HS-27A (cell line): ENCODE measurements around the gene PKP3.

ENCODE experiments used
- DNase-seq: peaks from one replicate; pipeline ENCODE4 v3.0.0-alpha.2; 2012; ENCODE audit warnings: low read depth, missing footprints

The PKP3 gene

DNA sequence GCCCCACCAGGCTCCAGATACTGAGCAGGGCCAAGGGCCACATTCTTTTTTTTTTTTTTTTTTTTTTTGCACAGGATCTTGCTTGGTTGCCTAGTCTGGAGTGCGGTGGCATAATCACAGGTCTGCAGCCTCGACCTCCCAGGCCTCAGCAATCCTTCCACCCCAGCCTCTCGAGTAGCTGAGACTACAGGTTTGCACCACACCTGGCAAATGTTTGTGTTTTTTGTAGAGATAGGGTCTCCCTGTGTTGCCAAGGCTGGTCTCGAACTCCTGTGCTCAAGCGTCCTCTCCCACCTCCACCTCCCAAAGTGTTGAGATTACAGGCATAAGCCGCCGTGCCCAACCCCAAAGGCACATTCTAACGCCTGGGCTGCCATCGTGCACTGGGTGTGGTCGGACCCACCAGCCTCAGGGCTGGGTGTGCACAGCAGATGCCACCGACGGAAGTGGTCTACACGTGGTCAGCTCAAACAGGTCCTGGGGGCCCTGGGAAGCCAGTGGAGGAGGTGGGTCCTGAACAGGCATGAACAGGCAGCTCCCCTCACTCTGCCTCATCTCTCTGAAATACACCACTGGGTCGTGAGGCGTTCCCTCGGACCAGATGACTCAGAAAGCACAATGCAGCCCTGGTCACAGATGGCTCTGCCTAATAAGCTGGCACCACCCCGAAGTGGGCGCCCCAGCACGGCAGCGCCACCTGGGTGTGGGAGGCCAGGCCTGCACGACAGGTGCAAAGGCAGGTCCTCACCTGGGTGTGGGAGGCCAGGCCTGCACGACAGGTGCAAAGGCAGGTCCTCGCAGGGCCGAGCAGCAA, 29.9 kb upstream of the PKP3 start:
- DNase-seq = no peak

DNA sequence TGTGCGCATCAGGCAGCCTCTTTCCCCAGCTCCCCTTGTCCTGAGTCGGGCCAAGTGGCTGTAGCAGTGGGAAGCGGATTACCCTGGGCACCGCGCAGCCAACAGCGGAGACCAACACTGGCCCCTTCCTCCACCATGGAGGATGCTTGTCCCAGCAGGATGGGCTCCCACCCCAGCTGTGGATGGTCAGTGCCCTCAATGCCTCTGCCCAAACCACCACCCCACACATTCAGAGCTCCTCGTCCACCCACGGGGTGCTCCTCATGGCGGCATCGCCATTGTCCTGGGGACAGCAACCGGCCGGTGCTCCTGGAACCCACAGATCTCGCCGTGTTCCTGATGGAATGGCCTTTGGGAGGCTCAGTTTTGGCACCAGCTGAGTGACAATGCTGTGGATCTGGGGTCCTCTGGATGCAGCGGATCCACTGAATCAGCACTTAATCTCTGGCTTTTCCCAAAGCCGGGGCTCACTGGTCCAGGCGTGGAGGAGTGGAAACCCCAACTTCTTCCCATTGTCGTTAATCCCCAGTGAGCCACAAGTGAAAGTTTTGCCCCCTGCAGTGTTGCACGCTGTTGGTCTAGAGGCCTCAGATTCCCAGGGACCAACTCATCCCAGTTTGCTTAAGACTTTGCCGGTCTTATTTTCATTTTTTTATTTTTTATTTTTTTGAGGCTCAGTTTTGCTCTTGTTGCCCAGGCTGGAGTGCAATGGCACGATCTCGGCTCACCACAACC, 28.9 kb upstream of the PKP3 start:
- no peak for DNase-seq

DNA sequence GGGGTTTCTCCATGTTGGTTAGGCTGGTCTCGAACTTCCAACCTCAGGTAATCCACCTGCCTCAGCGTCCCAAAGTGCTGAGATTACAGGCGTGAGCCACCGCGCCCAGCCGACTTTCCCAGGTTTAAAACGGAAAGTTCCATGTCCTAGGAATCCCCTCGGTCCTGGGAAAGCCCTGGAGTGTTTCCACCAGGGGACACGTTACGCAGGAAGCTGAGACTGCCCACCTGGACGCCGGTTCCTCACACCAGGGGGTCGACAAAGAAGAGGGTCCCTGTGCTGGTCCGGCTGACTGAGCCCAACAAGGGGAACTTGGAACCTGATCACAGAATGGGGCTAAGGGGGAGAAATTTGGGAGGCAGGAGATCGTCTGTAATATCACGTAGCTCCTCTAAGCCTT, 28.2 kb upstream of the PKP3 start:
- DNase-seq = no peak

DNA sequence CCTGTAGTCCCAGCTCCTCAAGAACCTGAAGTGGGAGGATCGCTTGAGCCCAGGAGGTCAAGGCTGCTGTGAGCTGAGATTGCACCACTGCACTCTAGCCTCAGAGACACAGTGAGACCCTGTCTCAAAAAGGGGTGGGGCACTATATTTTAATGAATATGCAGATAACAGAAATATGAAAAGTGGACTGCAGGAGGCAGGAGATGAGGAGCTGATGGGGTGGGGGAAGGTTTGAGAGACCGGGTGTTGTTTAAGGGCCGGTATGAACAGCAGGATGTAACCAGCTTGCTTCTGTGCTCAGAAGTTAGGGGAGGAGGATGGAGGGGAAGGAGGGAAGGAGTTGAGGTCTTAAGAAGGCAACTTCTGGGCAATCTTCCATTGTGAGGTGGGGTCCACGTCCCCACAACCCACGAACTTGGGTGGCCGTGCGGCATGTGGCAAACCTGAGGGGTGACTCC, 26.0 kb upstream of the PKP3 start:
- no peak for DNase-seq

DNA sequence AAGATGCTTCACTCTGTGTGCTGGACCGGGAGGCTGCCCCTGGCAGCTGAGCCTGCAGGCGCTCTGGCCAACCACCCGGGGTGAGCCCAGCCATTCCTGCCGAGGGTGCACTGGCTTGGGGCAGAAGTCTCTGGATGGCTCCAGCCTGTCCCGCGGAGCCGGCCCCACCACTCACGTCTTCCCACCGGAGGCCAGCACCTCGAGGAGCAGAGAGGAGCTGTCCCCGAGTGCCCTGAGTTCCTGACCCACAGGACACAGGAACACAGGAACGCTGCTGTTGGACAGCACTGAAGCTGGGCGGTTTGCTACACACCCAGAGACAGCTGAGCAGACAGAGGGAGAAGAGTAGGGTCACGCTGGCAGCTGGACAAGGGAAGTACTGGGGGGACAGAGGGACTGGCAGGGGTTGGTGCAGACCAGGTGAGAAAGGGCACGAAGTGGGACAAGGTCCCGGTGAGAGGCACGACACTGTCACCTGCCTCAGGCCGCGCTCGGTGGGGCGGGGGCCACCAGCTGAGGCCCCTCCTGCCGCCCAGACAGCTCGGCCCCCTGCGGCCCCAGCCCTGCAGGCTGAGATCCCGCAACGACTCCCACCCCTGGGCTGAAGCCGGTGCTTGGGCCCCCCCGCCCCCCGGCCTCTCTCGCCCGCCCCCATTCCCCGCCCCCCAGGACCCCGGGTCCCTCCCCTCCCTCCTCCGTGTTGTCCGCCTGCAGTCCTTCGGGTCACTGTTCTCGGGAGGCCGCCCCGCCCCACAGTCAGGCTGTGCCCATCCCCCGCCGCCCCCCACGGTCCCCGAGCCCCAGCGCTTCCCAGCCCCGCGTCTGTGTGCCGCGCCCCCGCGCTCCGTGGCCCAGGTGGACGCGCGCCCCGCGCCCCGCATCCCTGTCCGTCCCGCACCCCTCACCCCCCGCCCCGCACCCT, 25.3 kb upstream of the PKP3 start:
- DNase-seq = no peak

DNA sequence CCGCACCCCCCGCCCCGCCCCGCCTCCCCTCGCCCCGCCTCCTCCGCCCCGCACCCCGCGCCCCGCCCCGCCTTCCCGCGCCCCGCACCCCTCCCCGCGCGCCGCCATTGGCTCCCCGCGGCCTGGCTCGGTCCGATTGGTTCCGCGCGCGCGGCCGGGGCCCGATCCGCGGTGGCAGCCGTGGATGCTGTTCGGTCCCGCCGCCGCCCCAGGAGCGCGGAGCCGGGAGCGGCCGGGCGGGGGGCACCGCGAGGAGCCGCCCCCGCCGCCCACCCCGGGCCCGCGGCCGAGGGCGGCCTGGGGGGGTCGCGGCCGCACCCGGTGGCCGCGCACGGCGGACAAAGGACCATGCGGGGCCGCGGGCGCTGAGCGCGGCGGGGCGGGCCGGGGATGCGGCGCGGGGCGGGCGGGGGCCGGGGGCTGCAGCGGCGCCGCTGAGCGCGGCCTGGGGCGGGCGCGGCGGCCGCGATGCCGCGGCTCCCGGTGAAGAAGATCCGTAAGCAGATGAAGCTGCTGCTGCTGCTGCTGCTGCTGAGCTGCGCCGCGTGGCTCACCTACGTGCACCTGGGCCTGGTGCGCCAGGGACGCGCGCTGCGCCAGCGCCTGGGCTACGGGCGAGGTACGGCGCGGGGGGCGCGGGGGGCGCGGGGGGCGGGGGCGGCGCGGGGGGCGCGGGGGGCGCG, 24.5 kb upstream of the PKP3 start, which contains the start of gene B4GALNT4:
Gene B4GALNT4, plus strand, starts transcription at position 164 of the 683 bp plus-strand sequence. Its CDS starts 305 bp downstream, at position 469.
- no peak for DNase-seq

DNA sequence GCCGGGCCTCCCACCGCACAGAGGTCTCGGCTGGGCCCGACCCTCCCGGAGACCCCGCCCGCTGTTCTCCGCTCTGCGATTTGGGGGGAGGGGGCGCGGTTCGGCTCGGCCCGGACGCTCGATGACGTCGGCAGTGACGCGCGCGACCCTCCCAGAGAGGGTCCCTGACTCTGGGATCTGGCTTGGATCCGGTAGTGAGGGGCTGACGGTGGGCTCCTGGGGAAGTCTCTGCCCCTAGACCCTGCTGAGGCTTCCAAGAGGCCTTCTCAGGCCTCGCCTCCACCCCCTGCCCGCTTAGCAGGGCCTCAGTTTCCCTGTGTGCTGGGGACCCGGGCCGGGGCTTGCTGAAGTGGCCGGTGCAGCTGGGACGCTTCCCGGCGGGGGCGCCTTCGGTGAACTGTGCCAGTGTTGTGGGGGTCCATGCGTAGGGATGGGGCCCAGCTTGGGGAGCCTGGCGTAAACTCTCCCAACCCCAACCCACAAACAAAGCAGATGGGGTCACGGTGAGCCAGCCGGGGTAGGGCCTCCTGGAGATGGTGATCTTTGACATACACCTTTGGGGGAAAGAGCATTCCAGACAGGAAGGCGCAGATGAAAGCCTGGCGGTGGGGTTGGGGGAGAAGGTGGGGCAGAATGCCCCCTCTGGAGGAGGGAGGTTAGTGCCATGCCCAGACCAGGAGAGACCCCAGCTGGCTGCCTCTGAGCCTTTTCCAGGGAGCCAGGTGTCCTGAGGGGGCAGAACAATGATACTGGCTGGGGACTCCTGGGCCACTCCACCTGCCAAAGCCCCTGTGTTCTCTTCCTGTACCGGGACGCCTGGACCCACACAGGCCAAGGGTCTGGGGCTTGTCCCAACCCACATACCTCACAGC, 23.7 kb upstream of the PKP3 start:
- no peak for DNase-seq

DNA sequence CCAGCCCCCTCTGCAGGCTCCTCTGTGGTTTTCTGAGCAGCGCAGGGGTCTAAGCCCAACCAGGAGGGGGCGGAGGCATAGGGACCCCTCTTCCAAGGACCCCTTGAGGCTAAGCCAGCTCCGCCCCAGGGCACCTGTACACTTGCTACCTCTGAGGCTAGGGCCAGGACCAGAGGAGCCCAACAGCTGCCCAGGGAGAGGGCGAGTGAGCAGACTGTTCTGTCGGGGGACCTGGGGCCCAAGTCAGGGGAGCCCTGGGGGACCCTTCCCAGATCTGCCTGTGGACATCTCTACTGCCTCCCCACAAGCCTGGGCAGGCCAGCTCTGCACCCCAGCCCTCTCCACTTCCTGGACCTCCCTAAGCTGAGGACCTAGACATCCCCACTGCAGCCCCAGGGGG, 23.0 kb upstream of the PKP3 start:
- DNase-seq = no peak

DNA sequence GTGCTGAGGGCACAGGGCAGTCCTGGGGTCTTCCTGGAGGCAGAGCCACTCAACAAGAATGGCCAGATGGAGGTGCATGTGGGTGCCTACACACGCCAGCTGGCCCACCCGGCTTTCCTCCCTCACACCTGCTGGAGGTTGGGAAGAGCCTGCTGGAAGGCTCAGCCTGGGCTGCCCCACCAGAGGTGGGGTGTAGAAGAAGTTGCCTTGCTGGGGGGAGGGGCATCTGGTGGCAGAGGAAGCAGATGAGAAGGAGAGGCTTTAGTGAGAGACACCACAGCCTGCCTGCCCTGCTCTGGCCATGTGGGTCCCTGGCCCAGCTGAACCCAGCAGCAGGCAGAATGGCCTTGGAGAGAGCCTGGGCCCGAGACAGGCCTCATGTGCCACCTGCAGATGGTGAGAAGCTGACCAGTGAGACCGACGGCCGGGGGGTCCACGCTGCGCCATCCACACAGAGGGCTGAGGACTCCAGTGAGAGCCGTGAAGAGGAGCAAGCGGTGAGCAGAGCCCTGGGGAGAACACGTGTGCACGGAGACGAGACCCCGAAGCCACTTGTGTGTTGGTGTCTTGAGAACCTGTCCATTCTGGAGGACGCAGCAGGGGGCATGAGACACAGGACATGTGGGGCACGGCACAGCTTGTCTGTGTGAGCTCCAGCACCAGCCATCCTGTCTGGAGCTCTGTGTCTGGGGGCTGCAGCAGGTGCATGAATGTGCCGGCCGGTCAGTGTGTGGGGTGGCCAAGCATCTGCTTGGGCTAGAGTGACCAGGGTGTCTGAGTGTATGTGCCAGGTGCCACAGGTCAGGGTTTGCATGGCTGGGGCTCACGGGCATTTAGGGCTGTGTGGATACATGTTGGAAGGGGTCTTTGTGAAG, 22.1 kb upstream of the PKP3 start:
- no peak for DNase-seq

DNA sequence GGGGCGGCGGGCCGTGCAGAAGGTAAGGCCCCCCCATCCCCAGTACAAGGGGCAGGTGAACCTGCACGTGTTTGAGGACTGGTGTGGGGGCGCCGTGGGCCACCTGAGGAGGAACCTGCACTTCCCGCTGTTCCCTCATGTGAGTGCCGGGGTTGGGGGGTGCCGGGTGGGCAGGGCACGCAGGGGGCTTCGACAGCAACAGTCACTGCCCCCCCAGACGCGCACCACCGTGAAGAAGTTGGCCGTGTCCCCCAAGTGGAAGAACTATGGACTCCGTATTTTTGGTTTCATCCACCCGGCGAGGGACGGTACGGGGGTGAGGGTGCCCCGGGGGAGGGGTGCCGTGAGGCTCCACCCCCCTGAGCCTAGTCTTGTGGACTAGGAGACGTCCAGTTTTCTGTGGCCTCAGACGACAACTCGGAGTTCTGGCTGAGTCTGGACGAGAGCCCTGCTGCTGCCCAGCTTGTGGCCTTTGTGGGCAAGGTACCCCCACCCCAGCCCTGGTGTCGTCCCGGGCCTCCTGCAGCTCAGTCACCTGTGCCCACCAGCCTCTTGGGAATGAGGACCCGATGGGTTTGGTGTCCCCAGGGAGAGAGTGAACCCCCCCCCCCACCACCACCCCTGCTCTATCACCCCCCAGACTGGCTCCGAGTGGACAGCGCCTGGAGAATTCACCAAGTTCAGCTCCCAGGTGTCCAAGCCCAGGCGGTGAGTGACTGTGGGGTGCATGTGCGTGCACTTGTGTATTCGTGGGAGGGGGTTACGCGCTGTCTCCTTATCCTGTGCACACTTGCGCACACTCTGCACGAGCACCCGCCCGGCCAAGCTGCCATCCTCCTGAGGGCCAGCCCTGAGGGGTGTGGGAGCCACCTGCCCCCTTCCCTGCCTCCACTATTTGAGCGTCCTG, 20.9 kb upstream of the PKP3 start:
- no peak for DNase-seq

DNA sequence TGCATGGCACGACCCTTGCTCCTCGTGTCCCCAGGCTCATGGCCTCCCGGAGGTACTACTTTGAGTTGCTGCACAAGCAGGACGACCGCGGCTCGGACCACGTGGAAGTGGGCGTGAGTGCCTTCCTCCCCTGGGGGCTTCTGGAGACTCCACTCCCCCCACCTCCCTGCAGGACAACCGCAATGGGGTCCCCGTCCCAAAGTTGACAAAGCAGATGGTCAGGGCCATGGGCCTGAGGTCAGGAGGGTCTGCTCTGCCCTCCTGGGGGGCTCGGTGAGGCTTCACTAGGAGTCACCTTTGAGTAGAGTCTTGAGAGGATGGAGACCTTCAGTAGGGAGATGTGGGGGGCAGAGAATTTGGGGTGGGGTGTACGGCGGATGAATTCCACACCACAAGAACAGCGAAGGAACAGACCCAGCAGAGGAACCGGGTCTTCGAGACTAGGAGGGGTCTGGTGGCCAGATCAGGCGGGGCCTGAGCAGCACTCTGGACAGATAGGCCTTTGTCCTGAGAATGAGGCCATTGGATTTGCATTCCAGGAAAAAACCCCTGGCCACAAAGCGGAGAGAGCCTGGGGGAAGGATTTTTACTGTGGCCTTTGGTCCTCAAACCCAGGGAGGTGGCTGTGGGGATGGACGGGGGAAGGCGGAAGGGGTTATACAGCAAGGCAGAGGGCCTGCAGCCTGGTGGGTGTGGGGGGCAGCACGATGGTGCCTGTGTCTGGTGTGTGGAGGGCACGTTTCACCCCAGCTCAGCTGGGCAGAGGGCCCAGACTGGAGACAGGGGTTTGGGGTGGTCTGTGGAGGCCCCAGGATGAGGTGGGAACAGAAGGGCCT, 20.1 kb upstream of the PKP3 start:
- no peak for DNase-seq

DNA sequence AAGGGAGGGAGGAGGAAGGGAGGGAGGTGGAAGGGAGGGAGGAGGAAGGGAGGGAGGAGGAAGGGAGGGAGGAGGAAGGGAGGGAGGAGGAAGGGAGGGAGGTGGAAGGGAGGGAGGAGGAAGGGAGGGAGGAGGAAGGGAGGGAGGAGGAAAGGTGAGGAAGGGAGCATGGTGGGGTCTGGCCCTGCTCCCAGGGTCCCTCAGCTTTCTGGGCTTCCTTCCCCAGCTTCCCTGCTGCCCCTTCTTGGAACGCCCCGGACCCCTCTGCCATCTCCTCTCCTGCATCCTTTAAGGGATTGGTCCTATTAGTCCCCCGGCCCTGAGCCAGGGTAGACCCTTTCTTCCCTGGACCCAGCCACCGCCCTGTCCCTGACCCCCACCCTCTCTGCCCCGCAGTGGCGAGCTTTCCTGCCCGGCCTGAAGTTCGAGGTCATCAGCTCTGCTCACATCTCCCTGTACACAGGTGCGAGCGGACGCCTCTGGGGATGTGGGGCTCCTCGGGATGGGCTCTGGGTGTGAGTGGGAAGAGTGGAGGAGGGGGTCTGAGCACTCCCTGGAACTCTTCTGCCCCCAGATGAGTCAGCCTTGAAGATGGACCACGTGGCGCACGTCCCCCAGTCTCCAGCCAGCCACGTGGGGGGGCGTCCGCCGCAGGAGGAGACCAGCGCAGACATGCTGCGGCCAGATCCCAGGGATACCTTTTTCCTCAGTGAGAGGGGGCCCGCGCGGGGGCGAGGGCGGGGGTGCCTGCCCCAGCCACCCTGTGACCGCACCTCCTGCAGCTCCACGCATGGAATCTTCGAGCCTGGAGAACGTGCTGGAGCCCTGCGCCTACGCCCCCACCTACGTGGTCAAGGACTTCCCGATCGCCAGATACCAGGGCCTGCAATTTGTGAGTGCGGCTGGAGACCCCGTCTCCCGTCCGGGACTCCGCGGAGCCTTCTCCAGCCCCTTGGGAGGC, 18.7 kb upstream of the PKP3 start:
- DNase-seq = no peak

DNA sequence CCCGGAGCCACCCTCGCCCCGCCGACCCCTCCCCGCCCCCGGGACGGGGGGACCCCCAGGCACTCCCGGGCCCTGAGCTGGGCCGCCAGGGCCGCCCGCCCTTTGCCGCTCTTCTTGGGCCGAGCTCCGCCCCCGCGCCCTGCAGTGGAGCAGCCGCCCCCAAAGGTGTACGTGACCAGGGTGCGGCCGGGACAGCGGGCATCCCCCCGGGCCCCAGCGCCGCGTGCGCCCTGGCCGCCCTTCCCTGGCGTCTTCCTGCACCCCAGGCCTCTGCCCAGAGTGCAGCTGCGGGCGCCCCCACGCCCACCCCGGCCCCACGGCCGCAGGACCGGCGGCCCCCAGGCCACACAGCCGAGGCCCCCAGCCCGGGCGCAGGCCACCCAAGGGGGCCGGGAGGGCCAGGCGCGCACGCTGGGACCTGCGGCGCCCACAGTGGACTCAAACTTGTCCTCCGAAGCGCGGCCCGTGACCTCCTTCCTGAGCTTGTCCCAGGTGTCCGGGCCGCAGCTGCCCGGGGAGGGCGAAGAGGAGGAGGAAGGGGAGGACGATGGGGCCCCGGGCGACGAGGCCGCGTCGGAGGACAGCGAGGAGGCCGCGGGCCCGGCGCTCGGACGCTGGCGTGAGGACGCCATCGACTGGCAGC, 17.4 kb upstream of the PKP3 start:
- DNase-seq = no peak

DNA sequence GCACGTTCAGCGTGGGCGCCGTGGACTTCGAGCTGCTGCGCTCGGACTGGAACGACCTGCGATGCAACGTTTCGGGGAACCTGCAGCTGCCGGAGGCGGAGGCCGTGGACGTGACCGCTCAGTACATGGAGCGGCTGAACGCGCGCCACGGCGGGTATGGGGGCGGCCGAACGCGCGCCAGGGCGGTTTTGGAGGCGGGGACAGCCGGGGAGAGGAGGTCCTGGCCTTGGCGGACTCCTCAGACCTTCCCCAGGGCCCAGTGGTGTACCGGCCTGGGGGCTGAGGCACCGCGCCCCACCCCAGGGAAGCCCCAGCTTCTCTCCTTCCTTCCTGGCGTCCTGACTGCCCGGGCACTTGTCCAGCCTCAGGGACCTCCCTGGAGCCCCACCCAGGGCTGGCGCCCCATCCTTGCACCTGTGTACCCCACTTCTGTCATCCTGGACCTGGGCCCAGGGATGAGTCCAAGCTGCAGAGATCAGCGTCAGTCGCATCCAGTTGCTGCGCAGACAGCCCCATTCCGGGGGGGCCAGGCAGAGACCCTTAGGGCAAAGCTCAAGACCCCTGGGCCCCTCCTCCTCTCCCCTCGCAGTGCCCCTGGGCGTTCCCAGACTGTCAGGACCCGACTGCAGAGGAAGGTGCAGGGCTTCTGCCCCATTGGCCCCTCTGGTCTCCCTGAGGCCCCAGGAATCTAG, 16.7 kb upstream of the PKP3 start:
- DNase-seq = no peak

DNA sequence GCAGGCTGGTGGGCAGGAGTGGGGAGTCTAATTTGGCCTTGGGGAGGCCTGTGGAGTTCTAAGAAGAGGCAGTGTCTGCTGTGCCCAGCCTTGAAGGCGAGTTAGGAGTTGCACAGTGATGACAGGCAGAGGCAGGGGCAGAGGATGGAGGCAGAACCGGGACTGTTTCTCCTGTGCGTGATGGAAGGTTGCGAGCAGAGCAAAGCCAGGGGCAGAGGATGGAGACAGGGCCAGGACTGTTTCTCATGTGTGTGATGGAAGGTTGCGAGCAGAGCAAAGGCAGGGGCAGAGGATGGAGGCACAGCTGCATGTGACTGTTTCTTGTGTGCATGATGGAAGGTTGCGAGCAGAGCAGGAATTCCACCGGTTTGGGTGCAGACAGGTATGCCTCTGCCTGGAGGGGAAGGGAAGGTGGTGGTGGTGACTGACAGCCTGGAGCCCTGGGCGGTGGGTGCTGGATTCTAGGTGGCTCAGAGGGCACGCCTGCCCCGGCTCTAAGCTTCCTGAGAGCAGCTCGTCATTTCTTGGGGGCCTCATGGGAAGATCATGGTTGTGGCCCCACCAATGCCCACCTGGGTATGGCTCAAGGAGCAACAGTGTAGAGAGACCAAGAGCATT, 16.0 kb upstream of the PKP3 start:
- DNase-seq = no peak
